ENCODE data around the gene SLAMF1. TPM values are rescaled to one million over a fixed set of nuclear protein-coding genes. Genes with fewer than 3 reads are reported as not detected.
"Not testable (repeated sequence)": the region's sequence is repeated elsewhere in the genome, so short reads cannot be mapped to it uniquely, and the experiment has no call there.

The SLAMF1 gene
- total RNA-seq, 1 donor from 2014 or later: 0.84 TPM

GRCh38 chr1:160665330-160666078 lies 18.7 kb upstream of the SLAMF1 start:
- DNase-seq (ENCODE audit: low spot score): no peak

GRCh38 chr1:160664573-160665051 lies 17.8 kb upstream of the SLAMF1 start:
- no peak for DNase-seq (ENCODE audit: low spot score)

DNA sequence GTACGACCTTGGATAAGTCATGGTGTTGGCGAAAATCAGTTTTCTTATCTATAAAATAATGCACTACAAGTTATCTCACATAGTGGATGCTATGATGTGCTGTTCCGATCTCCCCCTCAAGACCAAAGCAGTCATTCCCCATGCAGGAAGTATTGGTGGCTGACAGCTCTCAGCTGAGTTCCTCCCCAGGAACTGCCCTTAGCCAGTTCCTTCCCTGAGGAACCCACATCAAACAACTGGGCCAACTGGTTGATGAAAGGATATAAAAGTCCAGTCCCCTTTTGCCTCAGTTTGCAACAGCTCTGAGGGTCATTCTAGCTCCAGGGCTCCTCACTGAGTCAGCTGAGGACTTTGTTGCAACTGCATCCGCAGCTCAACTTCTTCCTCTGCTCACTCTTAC lies 16.1 kb upstream of the SLAMF1 start:
- no peak for DNase-seq (ENCODE audit: low spot score)

DNA sequence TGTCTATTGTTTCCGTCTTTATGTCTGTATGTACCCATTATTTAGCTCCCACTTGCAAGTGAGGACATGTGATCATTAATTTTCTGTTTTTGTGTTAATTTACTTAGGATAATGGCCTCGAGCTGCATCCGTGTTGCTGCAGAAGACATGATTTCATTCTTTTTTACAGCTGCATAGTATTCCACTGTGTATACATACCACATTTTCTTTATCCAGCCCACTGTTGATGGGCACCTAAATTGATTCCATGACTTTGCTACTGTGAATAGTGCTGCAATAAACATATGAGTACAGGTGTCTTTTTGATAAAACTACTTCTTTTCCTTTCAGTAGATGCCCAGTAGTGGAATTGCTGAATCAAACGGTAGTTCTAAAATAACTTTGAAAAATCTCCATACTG lies 12.7 kb upstream of the SLAMF1 start:
- no peak for DNase-seq (ENCODE audit: low spot score)

DNA sequence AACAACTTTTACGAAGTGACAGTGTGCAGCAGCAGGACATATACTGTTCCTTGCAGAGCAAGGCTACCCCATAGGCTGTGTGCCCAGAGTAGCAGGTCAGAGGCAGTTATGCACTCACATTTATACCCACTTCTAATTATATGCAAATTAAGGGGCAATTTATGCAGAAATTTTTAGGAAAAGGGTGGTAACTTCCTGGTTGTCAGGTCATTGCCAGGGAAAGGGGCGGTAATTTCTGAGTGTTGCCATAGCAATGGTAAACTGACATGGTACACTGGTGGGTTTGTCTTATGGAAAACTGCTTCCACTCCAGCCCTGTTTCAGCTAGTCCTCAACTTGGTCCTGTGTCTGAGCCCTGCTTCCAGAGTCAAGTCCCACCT lies 12.0 kb upstream of the SLAMF1 start:
- DNase-seq (ENCODE audit: low spot score): no peak

DNA sequence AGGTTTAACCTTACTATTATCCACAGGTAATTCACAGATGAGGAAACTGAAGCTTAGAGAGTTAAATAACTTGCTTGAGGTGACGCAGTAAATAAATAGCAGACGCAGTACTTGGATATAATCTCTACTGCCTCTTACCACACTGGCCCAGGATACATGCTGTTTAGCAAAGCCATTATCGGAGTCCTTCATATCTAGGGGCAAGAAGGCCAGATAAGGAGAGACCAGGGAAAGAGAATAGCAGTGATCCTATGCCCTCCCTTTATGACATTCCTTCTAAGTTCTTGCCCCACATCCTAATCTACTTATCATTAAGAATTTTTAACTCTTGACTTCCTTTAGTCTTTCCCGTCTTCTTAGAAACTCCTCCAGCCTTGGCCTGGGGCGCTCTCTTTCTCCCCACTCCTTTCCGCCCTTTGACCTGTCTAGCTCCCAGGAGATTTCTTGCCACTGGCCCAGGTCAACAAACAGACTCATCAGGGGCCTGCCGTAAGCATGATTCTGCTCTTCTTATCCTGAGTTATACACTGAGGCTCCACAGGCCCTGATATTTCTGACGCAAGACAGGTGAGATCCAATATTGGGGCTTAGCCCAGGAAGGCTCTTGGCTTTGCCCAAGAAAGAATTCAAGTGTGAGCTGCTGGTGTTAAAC lies 11.4 kb upstream of the SLAMF1 start:
- DNase-seq (ENCODE audit: low spot score): no peak

DNA sequence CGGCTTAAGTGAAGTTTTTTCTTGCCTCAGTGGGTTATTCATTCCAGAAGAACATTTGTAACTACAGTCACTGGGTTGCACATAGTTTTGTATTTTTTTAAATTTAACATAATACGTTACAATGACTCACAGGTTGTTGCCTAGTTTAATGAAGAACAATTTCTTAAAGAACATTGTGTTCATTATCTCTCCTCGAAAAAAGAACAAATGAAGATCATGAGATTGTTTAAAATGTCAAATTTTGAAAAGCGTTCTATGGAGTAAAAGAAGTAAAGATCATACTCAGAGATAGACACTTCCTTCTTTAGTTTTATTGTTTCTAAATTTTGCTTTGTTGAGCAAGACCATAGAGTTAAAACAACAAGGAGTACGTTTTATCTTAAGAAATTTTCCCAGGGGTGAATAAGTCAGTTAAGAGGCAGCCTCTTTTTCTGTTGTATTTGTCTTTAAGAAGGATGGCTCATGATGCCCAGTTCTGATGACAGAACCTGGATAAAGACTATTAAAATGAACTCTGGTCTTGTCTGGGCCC lies 10.5 kb upstream of the SLAMF1 start:
- no peak for DNase-seq (ENCODE audit: low spot score)

DNA sequence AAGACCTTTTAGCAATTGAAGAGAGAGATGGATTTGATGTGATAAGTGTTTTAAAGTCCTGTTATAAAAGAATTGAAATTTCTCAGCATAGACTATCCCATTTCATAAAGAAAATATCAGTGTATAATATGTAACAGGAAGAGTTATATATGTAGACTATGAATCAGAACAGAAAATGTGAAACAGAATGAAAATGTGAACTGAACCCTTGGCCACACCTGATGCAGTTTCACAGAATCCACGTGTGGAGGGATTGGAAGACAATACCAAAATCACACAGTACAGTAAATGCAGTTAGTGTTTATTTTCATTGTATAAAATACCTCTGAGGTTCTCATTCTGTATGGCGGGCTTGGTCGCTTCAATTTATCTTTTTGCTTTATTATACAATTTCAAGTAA lies 9.9 kb upstream of the SLAMF1 start:
- no peak for DNase-seq (ENCODE audit: low spot score)

- DNase-seq (ENCODE audit: low spot score): no peak
Observed at GRCh38 chr1:160653620-160654016, 6.8 kb upstream of the SLAMF1 start.

GRCh38 chr1:160652924-160653619 lies 6.2 kb upstream of the SLAMF1 start:
- DNase-seq (ENCODE audit: low spot score): no peak

GRCh38 chr1:160652065-160652641 lies 5.3 kb upstream of the SLAMF1 start:
- not testable (repeated sequence) for DNase-seq (ENCODE audit: low spot score)

- DNase-seq (ENCODE audit: low spot score): no peak
Observed at GRCh38 chr1:160651433-160652064, 4.7 kb upstream of the SLAMF1 start.

GRCh38 chr1:160647329-160647720 lies 481 bp upstream of the SLAMF1 start:
- DNase-seq (ENCODE audit: low spot score): no peak

GRCh38 chr1:160646180-160646579 lies 664 bp downstream of the SLAMF1 start:
- DNase-seq (ENCODE audit: low spot score): no peak

DNA sequence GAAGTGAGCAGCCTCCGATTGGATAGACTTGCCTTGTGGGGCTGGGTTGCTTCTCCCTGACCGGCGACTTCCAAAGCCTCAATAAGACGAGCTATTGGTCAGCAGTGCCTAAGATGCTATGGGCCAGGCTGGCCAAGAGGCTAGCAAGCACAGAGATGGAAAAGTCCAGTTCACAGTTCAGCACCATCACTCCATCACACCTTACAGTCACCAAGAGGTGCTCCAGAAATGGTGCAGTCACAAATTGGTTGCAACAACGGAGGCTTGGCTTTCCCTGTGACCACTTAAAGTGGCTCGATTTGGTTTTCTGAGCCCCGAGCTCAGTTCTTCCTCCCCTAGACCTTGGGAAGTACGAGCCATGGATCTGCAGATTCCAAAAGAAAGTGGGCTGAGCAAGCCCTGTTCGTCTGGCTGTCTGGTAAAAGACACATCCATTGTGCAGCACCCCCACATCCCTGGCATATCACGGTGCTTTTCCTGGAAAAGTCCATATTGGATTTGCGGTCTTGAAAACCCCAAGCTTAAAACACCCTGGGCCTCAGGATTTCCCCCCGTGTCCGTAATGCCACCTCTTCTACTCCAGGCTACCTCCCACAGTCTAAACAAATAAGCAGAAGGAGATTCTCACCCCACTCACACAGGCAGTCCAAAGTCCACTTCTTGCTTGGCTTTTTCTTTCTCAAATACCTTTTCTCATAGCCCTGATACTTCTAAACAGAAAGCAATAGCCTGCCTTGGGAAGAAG lies 1.3 kb downstream of the SLAMF1 start:
- no peak for DNase-seq (ENCODE audit: low spot score)

DNA sequence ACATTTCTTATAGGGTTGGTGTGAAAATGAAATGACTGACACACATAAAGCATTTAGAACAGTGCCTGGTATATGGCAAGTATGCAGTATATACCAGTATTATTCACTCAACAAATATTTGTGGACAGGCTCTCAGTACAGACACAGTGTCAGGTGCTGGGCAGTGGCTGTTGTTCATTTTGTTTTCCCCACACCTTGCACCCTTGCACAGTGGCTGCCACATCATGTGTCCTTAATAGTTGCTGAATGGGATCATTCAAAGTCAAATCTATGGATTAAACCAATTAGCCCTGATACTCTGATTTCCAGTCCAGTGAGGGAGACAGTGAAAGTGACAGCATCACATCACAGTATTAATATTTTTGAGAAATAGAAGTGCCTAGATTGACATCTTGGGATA lies 2.4 kb downstream of the SLAMF1 start:
- no peak for DNase-seq (ENCODE audit: low spot score)

- no peak for DNase-seq (ENCODE audit: low spot score)
Observed at GRCh38 chr1:160643138-160643537, 3.7 kb downstream of the SLAMF1 start.

- no peak for DNase-seq (ENCODE audit: low spot score)
Observed at GRCh38 chr1:160642281-160642644, 4.6 kb downstream of the SLAMF1 start.

DNA sequence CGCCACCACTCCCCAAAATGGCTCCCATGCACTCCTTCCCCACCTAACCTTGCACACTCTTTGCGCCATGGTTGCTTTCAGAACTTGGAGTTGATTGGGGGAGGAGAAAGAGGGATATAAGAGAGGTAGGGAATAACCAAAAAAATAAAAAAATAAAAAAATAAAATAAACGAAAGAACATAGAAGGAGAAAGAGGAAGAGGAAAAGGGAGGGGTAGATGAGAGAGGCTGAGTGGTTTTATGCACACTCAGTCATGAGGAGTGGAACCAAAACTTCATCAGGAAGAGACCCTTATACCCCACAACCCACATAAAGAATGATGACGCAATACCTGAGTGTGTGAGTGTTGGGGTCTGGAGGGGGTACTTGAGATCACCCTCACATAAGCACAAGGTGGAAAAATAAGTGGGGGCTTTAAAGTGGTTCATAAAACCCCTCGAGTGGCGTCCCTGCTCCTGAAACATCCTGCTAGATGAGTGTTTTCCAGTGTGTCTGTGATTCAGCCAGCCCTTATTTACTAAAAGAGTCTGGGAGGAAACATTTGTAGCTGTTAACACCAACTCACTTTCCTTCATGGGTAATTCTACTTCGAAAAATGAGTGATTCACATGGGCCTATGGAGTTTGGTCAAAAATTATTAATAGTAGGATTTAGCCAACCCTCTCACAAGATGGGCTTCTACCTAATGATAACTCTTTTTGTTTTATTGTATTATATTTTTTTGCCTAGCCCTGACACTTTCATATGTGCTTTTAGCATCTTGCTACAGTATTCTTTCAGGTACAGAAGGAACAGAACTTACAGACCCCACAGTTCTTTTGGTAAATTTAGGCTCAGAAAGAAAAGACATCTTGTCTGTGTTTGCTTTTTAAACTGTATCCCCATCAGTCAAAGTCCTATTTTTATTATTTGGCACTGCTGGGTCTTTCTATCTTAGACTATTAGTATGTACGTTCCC lies 5.2 kb downstream of the SLAMF1 start:
- no peak for DNase-seq (ENCODE audit: low spot score)

All from mesenteric fat pad (tissue), 1 donor.